Gastrocnemius medialis (tissue), 4 donors: ENCODE data around the gene MTNR1A. TPM values are rescaled to one million over a fixed set of nuclear protein-coding genes. Genes with fewer than 3 reads are reported as not detected.

ENCODE experiments used
- ATAC-seq, 2 donors: fragments of 150-250 bp; one replicate each; pipeline ENCODE4 v1.9.1; 2016
- DNase-seq, 2 donors: peaks; one replicate each; pipeline ENCODE4 v3.0.0-alpha.2; 2019
- H3K27ac ChIP-seq, 4 donors: fragments of 200-600 bp; sonication (generic); 1 replicate in 1 of 4; 2 replicates in 3 of 4; pipeline ENCODE4 v1.5.1; 2016 to 2018; ENCODE audit warnings: mild to moderate bottlenecking in 2 of 4, moderate library complexity in 1 of 4
- H3K27me3 ChIP-seq, 3 donors: fragments of 200-600 bp; sonication (generic) in 2 of 3; 1 replicate in 1 of 3; 2 replicates in 2 of 3; pipeline versions ENCODE4 v1.5.1 to v1.6.0; 2016 to 2019; ENCODE audit warnings: mild to moderate bottlenecking in 1 of 3, moderate library complexity in 1 of 3
- H3K36me3 ChIP-seq, 2 donors: fragments of 200-600 bp; sonication (generic) in 1 of 2; one replicate each; pipeline ENCODE4 v1.5.1; 2017 to 2018
- H3K4me1 ChIP-seq, 2 donors: fragments of 200-600 bp; sonication (generic) in 1 of 2; one replicate each; pipeline ENCODE4 v1.5.1; 2016 to 2017; ENCODE audit warnings: mild to moderate bottlenecking in 2 of 2
- H3K4me3 ChIP-seq, 4 donors: fragments of 200-600 bp; sonication (generic) in 3 of 4; 1 replicate in 1 of 4; 2 replicates in 3 of 4; pipeline ENCODE4 v1.5.1; 2016 to 2019; ENCODE audit warnings: mild to moderate bottlenecking in 2 of 4
- H3K9me3 ChIP-seq, 3 donors: fragments of 200-600 bp; sonication (generic) in 2 of 3; 1 replicate in 1 of 3; 2 replicates in 2 of 3; pipeline ENCODE4 v1.5.1; 2016 to 2019
- CTCF ChIP-seq, 5 experiments: fragments of 450-650 bp in 3 of 5; fragments of 200-600 bp in 2 of 5; sonication (generic) in 2 of 5; IDR thresholded peaks in 4 of 5; conservative IDR thresholded peaks in 1 of 5; 1 replicate in 4 of 5; 2 replicates in 1 of 5; pipeline ENCODE4 v1.5.1; 2016 to 2019; ENCODE audit warnings: antibody characterized with exemption in 5 of 5, mild to moderate bottlenecking in 3 of 5, moderate library complexity in 3 of 5
- POLR2A ChIP-seq, 2 donors: fragments of 450-650 bp; IDR thresholded peaks; one replicate each; pipeline ENCODE4 v1.6.1; 2017; ENCODE audit warnings: antibody characterized with exemption in 2 of 2, mild to moderate bottlenecking in 2 of 2, moderate library complexity in 2 of 2
- in situ Hi-C, 4 donors: fragments of 200-750 bp; cut with MboI; loops; one replicate each; pipeline versions ENCODE4 v1.15.0 to v1.8.0; 2017; ENCODE audit warnings: low sequenced_read_pairs in 4 of 4
- intact Hi-C: fragments of 100-400 bp; cut with DNase I; formaldehyde crosslinking; loops from one replicate; pipeline ENCODE4 v1.15.1; 2023; ENCODE audit warnings: low total_unique reads
- total RNA-seq, 4 donors: library from RNA; depleted of rRNA; stranded (reverse); fragments of >200 nt; gene quantifications; one replicate each; pipeline versions ENCODE4 v1.1.0 to v1.2.3, GENCODE V29; 2016

Gene MTNR1A
- not detected for total RNA-seq

- Histone ChIP-seq H3K27me3 (peaks cover 0 to 22% (median 22%) of the 10 kb centered on the region in 3 donors), H3K9me3 (no peaks in the 10 kb centered on the region), H3K27ac (no peak within 1 kb of the TSS), H3K36me3 (no peaks in the 10 kb centered on the region), H3K4me3 (peak within 1 kb of the TSS in 1 of 4 donors; percentile 25), H3K4me1 (no peaks in the 10 kb centered on the region)
- ATAC-seq (no peak), DNase-seq (no peak)
- in situ Hi-C loops, result no loop called here
- TF ChIP-seq POLR2A (IDR thresholded peaks at IDR 0.05) (no peak), CTCF (IDR thresholded peaks at IDR 0.05 in 4 of 5, conservative IDR thresholded peaks at IDR 0.05 in 1 of 5) (no peak)
- intact Hi-C loops, result no loop called here
These were observed at the start of gene MTNR1A for GRCh38 chr4:186554914-186555827. TSS of gene MTNR1A (minus strand) at chr4:186555567. CDS start at chr4:186555365, 202 bp downstream.

GRCh38 chr4:186604124-186604807 is 48.9 kb upstream of the MTNR1A start:
- intact Hi-C loops, result no loop called here

GRCh38 chr4:186602978-186603377 is 47.6 kb upstream of the MTNR1A start:
- DNase-seq, result no peak
- no peak for TF ChIP-seq CTCF (IDR thresholded peaks at IDR 0.05 in 4 of 5, conservative IDR thresholded peaks at IDR 0.05 in 1 of 5)
- no peak for TF ChIP-seq POLR2A (IDR thresholded peaks at IDR 0.05)
- Histone ChIP-seq H3K9me3 (no peaks in the 10 kb centered on the region), H3K27ac (no peak overlapping the region), H3K27me3 (no peaks in the 10 kb centered on the region), H3K4me3 (no peak overlapping the region), H3K36me3 (no peaks in the 10 kb centered on the region), H3K4me1 (no peaks in the 10 kb centered on the region)
- intact Hi-C loops, result no loop called here
- in situ Hi-C loops, result no loop called here
- ATAC-seq, result no peak

More at GRCh38 chr4:186604124-186604807, 48.9 kb upstream of the MTNR1A start:
- ATAC-seq (no peak), DNase-seq (no peak)
- TF ChIP-seq CTCF (IDR thresholded peaks at IDR 0.05 in 4 of 5, conservative IDR thresholded peaks at IDR 0.05 in 1 of 5) (no peak), POLR2A (IDR thresholded peaks at IDR 0.05) (no peak)
- no peak overlapping the region for H3K27ac ChIP-seq
- no peaks in the 10 kb centered on the region for H3K36me3 ChIP-seq
- no peaks in the 10 kb centered on the region for H3K4me1 ChIP-seq
- in situ Hi-C loops, result no loop called here
- no peak overlapping the region for H3K4me3 ChIP-seq
- no peaks in the 10 kb centered on the region for H3K9me3 ChIP-seq
- H3K27me3 ChIP-seq, result no peaks in the 10 kb centered on the region

- intact Hi-C loops (no loop called here), in situ Hi-C loops (loop anchor here in 1 of 4 donors (25.0 kb wide), 1 partner anchor 312 kb away; no protein-coding TSS in a partner anchor)
- TF ChIP-seq CTCF (IDR thresholded peaks at IDR 0.05 in 4 of 5, conservative IDR thresholded peaks at IDR 0.05 in 1 of 5), result no peak
- TF ChIP-seq POLR2A (IDR thresholded peaks at IDR 0.05), result no peak
- DNase-seq, result no peak
- H3K9me3 ChIP-seq, result no peaks in the 10 kb centered on the region
- no peak for ATAC-seq
- H3K4me3 ChIP-seq, result no peak overlapping the region
- no peaks in the 10 kb centered on the region for H3K36me3 ChIP-seq
- no peak overlapping the region for H3K27ac ChIP-seq
- H3K27me3 ChIP-seq, result no peaks in the 10 kb centered on the region
- no peaks in the 10 kb centered on the region for H3K4me1 ChIP-seq
These were observed 44.1 kb upstream of the MTNR1A start for GRCh38 chr4:186599483-186599882.
